Retinal pigment epithelial cell (primary cell): ENCODE measurements around the gene LRFN2.

Experiments
- DNase-seq: peaks from one replicate; pipeline ENCODE4 v3.0.0-alpha.2; 2010; ENCODE audit warnings: low read depth
- H3K4me3 ChIP-seq: 2 replicates; pipeline ENCODE4 v1.5.1; 2011; ENCODE audit warnings: mild to moderate bottlenecking, low read length, control low read depth, moderate library complexity
- TF ChIP-seq, protein P1 (sequence below): conservative IDR thresholded peaks from 2 replicates; pipeline ENCODE4 v1.5.1; 2011; ENCODE audit warnings: low read depth, low read length, control low read depth, inconsistent platforms

LRFN2 gene

DNA sequence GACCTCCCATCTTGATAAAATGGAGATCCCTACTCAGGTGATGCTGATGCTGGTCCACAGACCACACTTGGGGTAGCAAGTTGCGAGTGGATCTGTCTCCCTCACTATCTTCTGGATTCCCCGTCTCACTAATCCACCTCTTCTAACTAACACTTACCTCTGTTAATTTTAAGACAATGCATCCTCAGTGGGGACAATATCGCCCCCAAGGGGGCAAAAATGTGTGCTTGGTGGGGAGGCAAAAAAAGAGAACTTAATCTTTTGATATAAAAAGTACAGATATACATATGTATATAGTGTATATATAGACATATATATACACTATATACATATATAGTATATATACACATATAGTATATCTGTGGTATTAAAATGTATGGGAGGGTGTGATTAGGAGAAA lies 4.3 kb downstream of the LRFN2 start:
- no peak for DNase-seq
- H3K4me3 ChIP-seq = no peak overlapping the region
- TF ChIP-seq, protein P1, sequence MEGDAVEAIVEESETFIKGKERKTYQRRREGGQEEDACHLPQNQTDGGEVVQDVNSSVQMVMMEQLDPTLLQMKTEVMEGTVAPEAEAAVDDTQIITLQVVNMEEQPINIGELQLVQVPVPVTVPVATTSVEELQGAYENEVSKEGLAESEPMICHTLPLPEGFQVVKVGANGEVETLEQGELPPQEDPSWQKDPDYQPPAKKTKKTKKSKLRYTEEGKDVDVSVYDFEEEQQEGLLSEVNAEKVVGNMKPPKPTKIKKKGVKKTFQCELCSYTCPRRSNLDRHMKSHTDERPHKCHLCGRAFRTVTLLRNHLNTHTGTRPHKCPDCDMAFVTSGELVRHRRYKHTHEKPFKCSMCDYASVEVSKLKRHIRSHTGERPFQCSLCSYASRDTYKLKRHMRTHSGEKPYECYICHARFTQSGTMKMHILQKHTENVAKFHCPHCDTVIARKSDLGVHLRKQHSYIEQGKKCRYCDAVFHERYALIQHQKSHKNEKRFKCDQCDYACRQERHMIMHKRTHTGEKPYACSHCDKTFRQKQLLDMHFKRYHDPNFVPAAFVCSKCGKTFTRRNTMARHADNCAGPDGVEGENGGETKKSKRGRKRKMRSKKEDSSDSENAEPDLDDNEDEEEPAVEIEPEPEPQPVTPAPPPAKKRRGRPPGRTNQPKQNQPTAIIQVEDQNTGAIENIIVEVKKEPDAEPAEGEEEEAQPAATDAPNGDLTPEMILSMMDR = peak; percentile 11

DNA sequence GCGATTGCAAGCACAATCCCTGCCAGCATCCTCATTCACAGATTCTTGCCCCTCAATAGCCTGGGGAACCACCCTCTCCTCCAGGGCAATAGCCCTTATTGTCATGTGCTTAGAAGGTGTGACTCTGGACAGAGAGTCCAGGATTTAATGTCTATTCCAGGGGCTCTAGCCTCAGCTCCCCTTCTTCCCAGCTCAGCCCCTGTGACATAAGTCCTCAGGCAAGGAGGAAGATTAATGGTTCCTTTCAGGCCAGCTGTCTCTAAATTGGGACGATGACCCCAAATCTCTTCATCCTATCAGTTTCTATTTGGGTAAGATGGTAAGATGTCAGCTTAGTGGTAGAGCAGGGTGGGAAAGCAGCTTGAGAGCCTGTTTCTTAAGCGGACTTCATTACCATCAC lies 8.1 kb downstream of the LRFN2 start:
- TF ChIP-seq, protein P1 = no peak
- DNase-seq = no peak
- H3K4me3 ChIP-seq = no peak overlapping the region

DNA sequence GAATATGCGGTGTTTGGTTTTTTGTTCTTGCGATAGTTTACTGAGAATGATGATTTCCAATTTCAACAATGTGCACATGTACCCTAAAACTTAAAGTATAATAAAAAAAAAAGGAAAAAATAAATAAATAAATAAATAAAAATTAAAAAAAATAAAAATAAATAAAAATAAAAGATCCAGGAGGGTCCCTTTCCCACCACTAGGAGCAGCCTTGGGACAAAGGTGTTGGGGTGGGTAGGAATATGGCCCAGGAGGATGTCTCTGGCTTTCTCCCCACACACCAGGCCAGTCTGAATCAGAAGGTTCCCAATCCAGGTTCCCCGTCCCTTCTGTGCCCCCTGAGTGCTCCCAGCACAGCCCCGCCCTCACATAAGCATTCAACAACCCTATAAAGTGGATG lies 9.5 kb downstream of the LRFN2 start:
- DNase-seq = no peak
- TF ChIP-seq, protein P1 = peak; percentile 25
- no peak overlapping the region for H3K4me3 ChIP-seq

DNA sequence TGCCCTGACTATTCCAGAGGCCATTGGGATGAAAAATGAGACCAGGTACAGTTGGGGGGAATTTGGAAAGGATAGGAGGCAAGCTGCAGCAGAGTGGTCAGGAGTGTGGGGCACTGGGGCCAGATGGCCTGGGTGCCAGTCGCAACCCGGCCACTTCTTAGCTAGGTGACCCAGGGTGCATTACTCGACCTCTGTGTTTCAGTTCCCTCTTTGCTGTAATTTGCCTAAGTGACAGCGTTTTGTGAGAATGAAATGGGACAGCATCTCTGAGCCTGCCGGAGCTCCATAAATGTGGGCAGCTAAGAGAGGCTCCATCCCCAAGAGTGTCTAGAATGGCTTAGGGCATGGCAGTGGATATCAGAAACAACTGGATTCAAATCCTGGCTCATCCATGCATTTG lies 13.9 kb downstream of the LRFN2 start:
- DNase-seq = no peak
- TF ChIP-seq, protein P1 = no peak
- no peak overlapping the region for H3K4me3 ChIP-seq

DNA sequence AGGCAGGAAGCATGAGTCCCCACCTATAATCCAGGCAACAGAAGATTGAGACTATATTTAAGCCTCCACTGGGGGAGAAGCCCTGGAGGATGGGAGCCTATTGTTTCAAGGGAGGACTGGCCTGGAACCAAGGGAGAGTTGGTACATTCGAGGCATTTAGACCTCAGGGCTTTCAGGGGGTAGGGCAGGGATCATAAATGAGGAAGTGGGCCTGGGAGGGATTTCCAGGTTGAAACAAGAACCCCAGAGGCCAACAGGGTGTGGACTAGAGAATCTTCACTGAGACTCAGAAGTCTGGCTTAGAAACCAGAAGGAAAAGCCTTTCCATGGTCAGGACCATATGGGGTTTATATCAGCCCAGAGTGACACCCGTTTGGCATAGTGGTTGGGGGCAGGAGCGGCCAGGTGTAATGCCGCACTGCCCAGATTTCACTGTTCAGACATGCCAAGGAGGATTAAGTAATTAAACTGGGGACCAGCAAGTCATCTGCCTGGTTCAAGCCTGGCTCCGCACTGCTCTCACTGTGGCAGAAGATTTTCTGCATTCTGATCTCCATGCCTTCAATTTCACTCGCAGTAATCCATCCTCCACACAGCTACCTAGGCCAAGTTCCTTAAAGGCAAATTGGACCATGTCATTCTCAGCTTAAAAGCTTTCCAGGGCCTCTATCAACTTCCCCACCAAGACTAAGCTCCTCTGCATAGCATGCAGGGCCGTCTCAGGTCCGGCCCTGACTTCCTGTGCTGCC lies 17.8 kb downstream of the LRFN2 start:
- TF ChIP-seq, protein P1 = no peak
- H3K4me3 ChIP-seq = no peak overlapping the region
- no peak for DNase-seq

DNA sequence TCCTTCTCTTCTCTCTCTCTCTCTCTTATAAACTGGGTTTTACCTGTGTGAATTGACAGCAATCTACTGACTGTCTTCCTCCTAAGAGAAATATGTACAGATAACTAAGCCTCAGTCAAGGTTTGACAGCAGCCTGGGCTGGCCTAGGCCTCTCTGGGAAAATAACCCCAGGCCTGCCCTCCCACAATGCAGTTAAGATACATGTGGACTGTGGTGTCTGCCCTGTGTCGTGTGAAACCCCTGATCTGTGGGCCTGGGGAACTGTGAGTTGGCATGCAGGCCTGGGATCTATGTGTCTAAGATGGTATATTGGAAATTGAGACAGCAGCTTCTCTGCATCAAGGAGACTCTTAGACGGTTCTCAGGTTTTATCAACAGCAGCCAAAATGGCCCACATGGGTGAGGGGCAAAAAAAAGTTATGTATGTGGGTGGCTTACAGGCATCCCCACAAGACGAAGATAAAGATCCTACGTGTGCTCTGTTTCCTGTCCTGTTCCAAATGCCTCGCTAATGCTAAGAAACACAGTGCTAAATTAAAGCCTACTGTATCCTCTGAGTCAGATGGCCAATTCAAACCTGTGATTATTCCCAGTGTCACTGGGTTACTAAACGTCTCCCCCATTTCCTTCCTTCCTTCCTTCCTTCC lies 19.0 kb downstream of the LRFN2 start:
- DNase-seq = no peak
- TF ChIP-seq, protein P1 = no peak

DNA sequence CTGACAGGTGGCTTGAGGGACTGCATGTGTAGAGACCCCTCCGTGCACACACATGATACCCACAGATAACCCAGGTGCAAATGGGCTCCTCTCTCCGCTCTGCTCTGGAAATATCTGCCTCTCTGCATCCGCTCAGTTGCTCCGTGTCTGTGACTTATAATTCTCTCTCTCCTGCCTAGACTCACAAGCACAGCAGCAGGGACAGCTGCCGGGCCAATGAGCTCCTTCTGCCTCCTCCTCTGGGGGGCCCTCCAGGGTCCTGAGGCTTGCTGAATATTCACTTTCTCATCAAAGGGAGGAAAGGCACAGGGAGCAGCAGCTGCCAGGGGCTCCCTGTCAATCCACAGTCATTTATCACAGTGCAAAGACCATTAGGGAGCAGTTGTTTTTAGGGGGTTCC lies 24.1 kb downstream of the LRFN2 start:
- TF ChIP-seq, protein P1 = no peak
- DNase-seq = no peak
- no peak overlapping the region for H3K4me3 ChIP-seq

More for the DNA sequence above, 19.0 kb downstream of the LRFN2 start:
- no peak overlapping the region for H3K4me3 ChIP-seq
